22Rv1 (cell line): ENCODE measurements around the gene SETSIP.

Experiments
- CTCF ChIP-seq: fragments of 450-650 bp; IDR thresholded peaks from 2 replicates; pipeline ENCODE4 v1.5.1; 2017; ENCODE audit warnings: mild to moderate bottlenecking
- ZFX ChIP-seq: fragments of 450-650 bp; IDR thresholded peaks from 2 replicates; pipeline ENCODE4 v1.6.1; 2017; ENCODE audit warnings: antibody characterized with exemption, borderline replicate concordance

GRCh38 chr1:92066321-92066720, 8.9 kb downstream of the SETSIP start:
- TF ChIP-seq CTCF (no peak), ZFX (no peak)
